HEK293T (cell line): ENCODE data around the gene FGFR1OP2.

ENCODE experiments used
- CTCF ChIA-PET: fragments of 350-600 bp; formaldehyde crosslinking; extraction: SDS; loops from one replicate; lab custom pipeline; 2021; ENCODE audit warnings: antibody characterized with exemption, inconsistent platforms; lab: Yijun Ruan, JAX
- POLR2A ChIA-PET: fragments of 350-600 bp; formaldehyde crosslinking; extraction: SDS; loops from one replicate; lab custom pipeline; 2020; ENCODE audit warnings: antibody characterized with exemption, inconsistent platforms; lab: Yijun Ruan, JAX
- DNase-seq: peaks from one replicate; pipeline ENCODE4 v3.0.0; 2012; ENCODE audit warnings: mixed read lengths; ENCODE audit errors: extremely low spot score
- ARNT ChIP-seq: fragments of 450-650 bp; IDR thresholded peaks from 2 replicates; pipeline ENCODE4 v1.6.1; 2017; ENCODE audit warnings: mild to moderate bottlenecking
- BHLHE40 ChIP-seq: fragments of 450-650 bp; IDR thresholded peaks from 2 replicates; pipeline ENCODE4 v1.6.1; 2016; ENCODE audit warnings: mild to moderate bottlenecking, moderate library complexity, borderline replicate concordance
- CTBP1 ChIP-seq: fragments of 450-650 bp; IDR thresholded peaks from 2 replicates; pipeline ENCODE4 v1.6.1; 2016; ENCODE audit warnings: borderline replicate concordance
- ELF4 ChIP-seq: fragments of 450-650 bp; IDR thresholded peaks from 2 replicates; pipeline ENCODE4 v1.6.1; 2017; ENCODE audit warnings: antibody characterized with exemption
- FOXA1 ChIP-seq: fragments of 450-650 bp; IDR thresholded peaks from 2 replicates; pipeline ENCODE4 v1.6.1; 2016; ENCODE audit warnings: mild to moderate bottlenecking
- FOXK2 ChIP-seq: fragments of 450-650 bp; IDR thresholded peaks from 2 replicates; pipeline ENCODE4 v1.6.1; 2016; ENCODE audit warnings: mild to moderate bottlenecking
- FOXM1 ChIP-seq: fragments of 450-650 bp; IDR thresholded peaks from 2 replicates; pipeline ENCODE4 v1.6.1; 2017; ENCODE audit warnings: mild to moderate bottlenecking, borderline replicate concordance
- HDGF ChIP-seq: fragments of 450-650 bp; IDR thresholded peaks from 2 replicates; pipeline ENCODE4 v1.6.1; 2017; ENCODE audit warnings: antibody characterized with exemption, borderline replicate concordance
- L3MBTL2 ChIP-seq: fragments of 450-650 bp; conservative IDR thresholded peaks from 2 replicates; pipeline ENCODE4 v1.6.1; 2016; ENCODE audit warnings: mild to moderate bottlenecking
- LEF1 ChIP-seq: fragments of 450-650 bp; IDR thresholded peaks from 2 replicates; pipeline ENCODE4 v1.6.1; 2017; ENCODE audit warnings: mild to moderate bottlenecking, borderline replicate concordance
- NFRKB ChIP-seq: fragments of 450-650 bp; IDR thresholded peaks from 2 replicates; pipeline ENCODE4 v1.6.1; 2016; ENCODE audit warnings: mild to moderate bottlenecking, moderate library complexity
- PKNOX1 ChIP-seq: fragments of 450-650 bp; IDR thresholded peaks from 2 replicates; pipeline ENCODE4 v1.6.1; 2016
- SP1 ChIP-seq: fragments of 450-650 bp; IDR thresholded peaks from 2 replicates; pipeline ENCODE4 v1.6.1; 2017
- SUZ12 ChIP-seq: fragments of 450-650 bp; IDR thresholded peaks from 2 replicates; pipeline ENCODE4 v1.6.1; 2016; ENCODE audit warnings: mild to moderate bottlenecking
- TARDBP ChIP-seq: fragments of 450-650 bp; IDR thresholded peaks from 2 replicates; pipeline ENCODE4 v1.6.1; 2016
- ZNF384 ChIP-seq: fragments of 450-650 bp; IDR thresholded peaks from 2 replicates; pipeline ENCODE4 v1.6.1; 2016

FGFR1OP2 gene

GRCh38 chr12:26971963-26972362, 33.7 kb downstream of the FGFR1OP2 start:
- CTCF ChIA-PET: interaction anchor here (0.7 kb wide), 1 partner anchor 11 kb away, joined by 4 read pairs; no protein-coding TSS in a partner anchor
- POLR2A ChIA-PET: no interaction called here
- TF ChIP-seq SP1 (no peak), ELF4 (no peak)
- no peak for DNase-seq

DNA sequence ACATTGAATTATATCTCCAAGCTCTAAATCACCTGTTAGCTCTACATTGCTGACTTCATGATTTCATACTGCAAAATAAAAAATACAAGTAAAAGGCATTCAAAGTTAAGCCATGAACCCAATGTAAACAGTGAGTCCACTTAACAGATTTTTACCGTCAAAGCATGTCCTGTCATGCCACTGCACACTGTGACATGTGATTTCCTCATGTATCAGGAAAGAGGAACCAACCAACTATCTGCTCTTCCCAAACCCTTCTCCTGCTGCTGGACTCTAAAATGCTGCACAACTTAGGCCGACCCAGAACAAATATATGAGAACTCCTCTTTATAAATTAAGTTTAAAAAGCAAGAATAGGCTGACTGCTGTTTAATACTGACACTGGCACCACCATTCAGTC, 38.4 kb downstream of the FGFR1OP2 start:
- POLR2A ChIA-PET: no interaction called here
- CTCF ChIA-PET: no interaction called here
- no peak for DNase-seq
- TF ChIP-seq FOXK2: no peak
- TF ChIP-seq CTBP1: no peak
- TF ChIP-seq FOXM1: no peak
- TF ChIP-seq ZNF384: no peak
- TF ChIP-seq PKNOX1: no peak
- no peak for TF ChIP-seq SUZ12
- no peak for TF ChIP-seq NFRKB

DNA sequence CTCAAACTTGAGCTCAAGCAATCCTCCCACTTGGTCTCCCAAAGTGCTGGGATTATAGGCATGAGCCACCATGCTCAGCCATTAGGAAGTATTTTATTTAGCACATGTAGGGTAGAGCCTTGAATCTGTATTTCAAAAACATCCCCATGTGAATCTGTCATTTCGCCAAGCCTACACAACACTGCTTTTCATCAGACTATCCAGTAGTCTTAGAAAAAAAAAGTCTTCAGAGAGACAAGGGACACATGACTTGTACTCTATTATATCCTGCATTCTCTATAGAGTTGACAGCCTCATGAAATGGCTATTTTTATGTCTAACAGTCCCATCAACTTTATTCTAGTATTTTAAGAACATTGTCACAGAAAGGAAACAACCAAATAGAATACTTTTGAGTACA, 40.5 kb downstream of the FGFR1OP2 start:
- POLR2A ChIA-PET: no interaction called here
- TF ChIP-seq HDGF: no peak
- TF ChIP-seq ZNF384: no peak
- TF ChIP-seq ARNT: no peak
- TF ChIP-seq SUZ12: no peak
- no peak for TF ChIP-seq TARDBP
- no peak for TF ChIP-seq CTBP1
- no peak for TF ChIP-seq ELF4
- no peak for TF ChIP-seq FOXM1
- no peak for TF ChIP-seq LEF1
- TF ChIP-seq BHLHE40: no peak
- TF ChIP-seq PKNOX1: no peak
- no peak for TF ChIP-seq FOXA1
- CTCF ChIA-PET: no interaction called here
- no peak for DNase-seq

GRCh38 chr12:26979733-26980132, 41.5 kb downstream of the FGFR1OP2 start:
- CTCF ChIA-PET: no interaction called here
- TF ChIP-seq FOXK2 (no peak), TARDBP (no peak), ZNF384 (no peak)

DNA sequence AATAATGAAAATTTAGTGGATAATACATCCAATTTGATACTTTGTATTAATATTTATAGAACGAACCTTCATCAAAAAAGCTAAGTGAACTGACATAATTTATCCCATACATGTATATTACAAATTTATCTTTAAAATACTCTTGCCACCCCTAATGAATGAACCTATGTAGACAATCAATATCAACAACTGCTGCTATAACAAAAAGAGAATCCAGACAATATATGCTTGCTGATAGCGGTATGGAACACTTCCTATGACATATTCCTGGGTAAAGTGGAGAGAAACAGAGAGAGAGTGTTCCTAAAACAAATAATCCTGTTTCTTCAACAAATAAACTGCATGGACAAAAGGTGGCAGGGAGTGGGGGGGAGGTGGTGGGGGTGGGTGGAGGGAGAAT, 44.6 kb downstream of the FGFR1OP2 start:
- no peak for TF ChIP-seq CTBP1
- TF ChIP-seq PKNOX1: no peak
- no peak for TF ChIP-seq BHLHE40
- TF ChIP-seq LEF1: no peak
- no peak for TF ChIP-seq FOXA1
- TF ChIP-seq NFRKB: no peak
- no peak for TF ChIP-seq HDGF
- no peak for TF ChIP-seq ZNF384
- TF ChIP-seq L3MBTL2: no peak
- no peak for TF ChIP-seq TARDBP
- no peak for TF ChIP-seq SP1
- no peak for TF ChIP-seq ELF4
- no peak for TF ChIP-seq FOXK2
- TF ChIP-seq FOXM1: no peak
- no peak for TF ChIP-seq ARNT
- no peak for TF ChIP-seq SUZ12
- no peak for DNase-seq
- ChIA-PET CTCF (no interaction called here), POLR2A (no interaction called here)

More at GRCh38 chr12:26979733-26980132, 41.5 kb downstream of the FGFR1OP2 start:
- POLR2A ChIA-PET: no interaction called here
- no peak for DNase-seq

DNA sequence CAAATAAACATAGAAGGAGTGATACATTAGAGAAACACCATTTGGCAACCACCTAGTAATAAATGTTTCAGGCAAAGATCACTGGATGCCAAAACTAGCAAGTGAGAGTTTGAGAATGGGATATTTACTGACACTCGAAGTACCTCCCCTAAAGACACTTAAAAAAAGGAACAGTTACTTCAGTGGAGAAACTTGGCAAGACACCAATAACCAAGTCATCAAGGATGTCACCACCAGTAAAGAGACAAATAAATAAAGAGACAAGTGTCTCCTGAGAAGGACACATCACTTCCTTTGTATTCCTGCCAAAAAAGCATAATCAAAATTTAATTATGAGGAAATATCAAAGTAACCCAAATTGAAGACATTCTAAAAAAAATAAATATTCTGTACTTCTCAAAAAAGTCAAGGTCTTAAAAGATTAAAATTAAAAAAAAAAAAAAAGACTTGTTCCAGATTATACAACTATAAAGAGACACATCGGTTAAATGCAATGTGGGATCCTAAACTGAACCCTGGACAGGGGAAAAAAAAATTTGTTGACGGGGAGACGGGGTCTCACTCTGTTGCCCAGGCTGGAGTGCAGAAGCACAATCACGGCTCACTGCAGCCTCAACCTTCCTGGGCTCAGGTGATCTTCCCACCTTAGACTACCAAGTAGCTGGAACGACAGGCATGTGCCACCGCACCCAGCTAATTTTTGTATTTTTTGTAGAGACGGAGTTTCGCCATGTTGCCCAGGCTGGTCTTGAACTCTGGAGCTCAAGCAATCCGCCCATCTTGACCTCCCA, 49.6 kb downstream of the FGFR1OP2 start:
- ChIA-PET POLR2A (no interaction called here), CTCF (no interaction called here)
- TF ChIP-seq TARDBP (no peak), ZNF384 (no peak), LEF1 (no peak), ELF4 (no peak), BHLHE40 (no peak), CTBP1 (no peak), FOXA1 (no peak), FOXK2 (no peak), HDGF (no peak), NFRKB (no peak), SUZ12 (no peak), PKNOX1 (no peak)
- no peak for DNase-seq
